ENCODE data around the gene TMEM40.
A peak's percentile ranks its signal among the peaks of the same experiment; 100 is the strongest.
"Not testable (repeated sequence)": the region's sequence is repeated elsewhere in the genome, so short reads cannot be mapped to it uniquely, and the experiment has no call there.

Gene TMEM40

GRCh38 chr3:12759097-12759679 lies at the start of gene TMEM40:
TSS of gene TMEM40 (minus strand) at chr3:12759259. CDS start at chr3:12749832, 9,427 bp downstream.
- DNase-seq (ENCODE audit: low read depth) = no peak

- no peak for DNase-seq (ENCODE audit: low read depth)
Observed at GRCh38 chr3:12808587-12808986, 49.5 kb upstream of the TMEM40 start.

GRCh38 chr3:12807601-12808359 lies 48.7 kb upstream of the TMEM40 start:
- DNase-seq (ENCODE audit: low read depth) = no peak

- no peak for DNase-seq (ENCODE audit: low read depth)
Observed at GRCh38 chr3:12807066-12807465, 48.0 kb upstream of the TMEM40 start.

GRCh38 chr3:12803371-12803770 lies 44.3 kb upstream of the TMEM40 start:
- DNase-seq (ENCODE audit: low read depth) = no peak

- DNase-seq (ENCODE audit: low read depth) = no peak
Observed at GRCh38 chr3:12799525-12800440, 40.7 kb upstream of the TMEM40 start.

GRCh38 chr3:12798559-12799179 lies 39.6 kb upstream of the TMEM40 start:
- DNase-seq (ENCODE audit: low read depth) = no peak

GRCh38 chr3:12797892-12798558 lies 39.0 kb upstream of the TMEM40 start:
- no peak for DNase-seq (ENCODE audit: low read depth)

- no peak for DNase-seq (ENCODE audit: low read depth)
Observed at GRCh38 chr3:12797124-12797891, 38.2 kb upstream of the TMEM40 start.

GRCh38 chr3:12796171-12797123 lies 37.4 kb upstream of the TMEM40 start, which contains the start of gene CAND2:
TSS of gene CAND2 (plus strand) at chr3:12796680. CDS start at chr3:12796721, 41 bp downstream.
- DNase-seq (ENCODE audit: low read depth) = peak; percentile 11

- no peak for DNase-seq (ENCODE audit: low read depth)
Observed at GRCh38 chr3:12793701-12794100, 34.6 kb upstream of the TMEM40 start.

- no peak for DNase-seq (ENCODE audit: low read depth)
Observed at GRCh38 chr3:12791430-12791829, 32.4 kb upstream of the TMEM40 start.

- DNase-seq (ENCODE audit: low read depth) = not testable (repeated sequence)
Observed at GRCh38 chr3:12787967-12788690, 29.1 kb upstream of the TMEM40 start.

- DNase-seq (ENCODE audit: low read depth) = peak; percentile 41
Observed at GRCh38 chr3:12787346-12787745, 28.3 kb upstream of the TMEM40 start.

- no peak for DNase-seq (ENCODE audit: low read depth)
Observed at GRCh38 chr3:12785096-12785495, 26.0 kb upstream of the TMEM40 start.

- no peak for DNase-seq (ENCODE audit: low read depth)
Observed at GRCh38 chr3:12782172-12782815, 23.2 kb upstream of the TMEM40 start.

- DNase-seq (ENCODE audit: low read depth) = no peak
Observed at GRCh38 chr3:12780751-12781150, 21.7 kb upstream of the TMEM40 start.

GRCh38 chr3:12777171-12777570 lies 18.1 kb upstream of the TMEM40 start:
- DNase-seq (ENCODE audit: low read depth) = no peak

Data from activated T-helper 1 cell treated with Interleukin-2 at 50 U/mL for 16 hours (primary cell).